H7 (cell line): ENCODE data around the gene BTNL9. TPM values are rescaled to one million over a fixed set of nuclear protein-coding genes. Genes with fewer than 3 reads are reported as not detected.
"Not testable (repeated sequence)": the region's sequence is repeated elsewhere in the genome, so short reads cannot be mapped to it uniquely, and the experiment has no call there.

Experiments
- DNase-seq: peaks from one replicate; pipeline ENCODE4 v3.0.0; 2012
- H3K27me3 ChIP-seq: 2 replicates; pipeline ENCODE4 v1.6.0; 2011; ENCODE audit warnings: mild to moderate bottlenecking, low read length; ENCODE audit not compliant: control insufficient read depth, insufficient read depth
- H3K36me3 ChIP-seq: replicated peaks from 2 replicates; pipeline ENCODE4 v1.5.1; 2011; ENCODE audit warnings: low read length; ENCODE audit not compliant: control insufficient read depth, insufficient read depth
- H3K4me3 ChIP-seq: 2 replicates; pipeline ENCODE4 v1.5.1; 2011; ENCODE audit warnings: low read depth, mild to moderate bottlenecking, control low read depth, low read length, moderate library complexity; ENCODE audit not compliant: insufficient read depth
- total RNA-seq: library from RNA; depleted of rRNA; stranded (reverse); fragments of >200 nt; shearing (Covaris generic); gene quantifications from 2 replicates; pipeline ENCODE4 v1.2.3, GENCODE V29; 2014; rRNA removed

The BTNL9 gene
- 0.31 and 1.1 TPM in 2 replicates for total RNA-seq

- Histone ChIP-seq H3K4me3 (no peak within 1 kb of the TSS), H3K27me3 (peaks cover 16% of the 10 kb centered on the region), H3K36me3 (no peaks in the 10 kb centered on the region)
- no peak for DNase-seq
Observed at GRCh38 chr5:181039931-181040630, at the start of gene BTNL9. TSS of gene BTNL9 (plus strand) at chr5:181040266. CDS start at chr5:181045490, 5,224 bp downstream.

DNA sequence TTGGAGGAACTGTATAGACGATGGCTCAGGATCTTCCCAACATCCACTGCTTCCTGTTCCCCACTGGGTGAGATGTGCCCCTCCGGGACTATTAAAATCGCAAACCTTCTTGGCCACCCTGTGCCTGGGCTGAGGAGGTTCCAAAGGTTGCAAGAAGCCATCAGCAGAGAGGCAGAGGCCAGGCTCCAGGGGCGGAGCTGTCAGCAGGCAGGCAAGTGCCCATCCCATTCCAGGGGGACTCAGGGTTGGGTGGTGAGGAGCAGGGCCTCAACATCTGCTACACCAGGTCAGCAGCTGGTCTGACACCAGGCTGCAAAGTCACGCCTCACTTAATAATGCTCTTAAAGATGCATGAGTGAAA is 49.2 kb upstream of the BTNL9 start:
- Histone ChIP-seq H3K27me3 (no peaks in the 10 kb centered on the region), H3K36me3 (no peaks in the 10 kb centered on the region), H3K4me3 (no peak overlapping the region)
- no peak for DNase-seq

GRCh38 chr5:181001947-181002346 is 38.1 kb upstream of the BTNL9 start:
- no peaks in the 10 kb centered on the region for H3K27me3 ChIP-seq
- DNase-seq, result no peak
- no peaks in the 10 kb centered on the region for H3K36me3 ChIP-seq

GRCh38 chr5:181005791-181006190 is 34.3 kb upstream of the BTNL9 start:
- DNase-seq, result peak; percentile 28
- H3K36me3 ChIP-seq, result no peaks in the 10 kb centered on the region
- H3K4me3 ChIP-seq, result no peak overlapping the region
- no peaks in the 10 kb centered on the region for H3K27me3 ChIP-seq

More at GRCh38 chr5:181001947-181002346, 38.1 kb upstream of the BTNL9 start:
- H3K4me3 ChIP-seq, result no peak overlapping the region

DNA sequence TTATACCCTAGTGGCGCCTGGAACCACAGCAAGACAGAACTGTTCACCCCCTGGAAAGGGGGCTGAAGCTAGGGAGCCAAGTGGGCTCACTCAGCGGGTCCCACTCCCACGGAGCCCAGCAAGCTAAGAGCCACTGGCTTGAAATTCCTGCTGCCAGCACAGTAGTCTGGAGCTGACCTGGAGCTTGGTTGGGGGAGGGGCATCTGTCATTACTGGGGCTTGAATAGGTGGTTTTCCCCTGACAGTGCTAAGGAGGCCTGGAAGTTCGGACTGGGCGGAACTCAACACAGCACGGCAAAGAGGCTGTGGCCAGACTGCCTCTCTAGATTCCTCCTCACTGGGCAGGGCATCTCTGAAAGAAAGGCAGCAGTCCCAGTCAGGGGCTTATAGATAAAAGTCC is 31.9 kb upstream of the BTNL9 start:
- no peak for DNase-seq
- Histone ChIP-seq H3K27me3 (no peaks in the 10 kb centered on the region), H3K36me3 (no peaks in the 10 kb centered on the region), H3K4me3 (no peak overlapping the region)

DNA sequence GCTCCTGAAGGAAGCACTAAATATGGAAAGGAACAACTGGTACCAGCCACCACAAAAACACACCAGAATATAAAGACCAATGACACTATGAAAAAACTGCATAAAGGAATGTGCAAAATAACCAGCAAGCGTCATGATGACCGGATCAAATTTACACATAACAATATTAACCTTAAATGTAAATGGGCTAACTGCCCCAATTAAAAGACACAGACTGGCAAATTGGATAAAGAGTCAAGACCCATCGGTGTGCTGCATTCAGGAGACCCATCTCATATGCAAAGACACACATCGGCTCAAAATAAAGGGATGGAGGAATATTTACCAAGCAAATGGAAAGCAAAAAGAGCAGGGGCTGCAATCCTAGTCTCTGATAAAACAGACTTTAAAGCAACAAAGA is 30.0 kb upstream of the BTNL9 start:
- H3K27me3 ChIP-seq, H3K36me3 ChIP-seq, H3K4me3 ChIP-seq, DNase-seq: not testable (repeated sequence)

DNA sequence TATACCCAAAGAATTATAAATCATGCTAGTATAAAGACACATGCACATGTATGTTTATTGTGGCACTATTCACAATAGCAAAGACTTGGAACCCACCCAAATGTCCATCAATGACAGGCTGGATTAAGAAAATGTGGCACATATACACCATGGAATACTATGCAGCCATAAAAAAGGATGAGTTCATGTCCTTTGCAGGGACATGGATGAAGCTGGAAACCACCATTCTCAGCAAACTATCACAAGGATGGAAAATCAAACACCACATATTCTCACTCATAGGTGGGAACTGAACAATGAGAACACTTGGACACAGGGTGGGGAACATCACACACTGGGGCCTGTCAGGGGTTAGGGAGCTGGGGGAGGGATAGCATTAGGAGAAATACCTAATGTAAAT is 25.4 kb upstream of the BTNL9 start:
- H3K4me3 ChIP-seq, DNase-seq, H3K36me3 ChIP-seq, H3K27me3 ChIP-seq: not testable (repeated sequence)

GRCh38 chr5:181017448-181017847 is 22.6 kb upstream of the BTNL9 start:
- H3K27me3 ChIP-seq, H3K36me3 ChIP-seq, H3K4me3 ChIP-seq, DNase-seq: not testable (repeated sequence)

DNA sequence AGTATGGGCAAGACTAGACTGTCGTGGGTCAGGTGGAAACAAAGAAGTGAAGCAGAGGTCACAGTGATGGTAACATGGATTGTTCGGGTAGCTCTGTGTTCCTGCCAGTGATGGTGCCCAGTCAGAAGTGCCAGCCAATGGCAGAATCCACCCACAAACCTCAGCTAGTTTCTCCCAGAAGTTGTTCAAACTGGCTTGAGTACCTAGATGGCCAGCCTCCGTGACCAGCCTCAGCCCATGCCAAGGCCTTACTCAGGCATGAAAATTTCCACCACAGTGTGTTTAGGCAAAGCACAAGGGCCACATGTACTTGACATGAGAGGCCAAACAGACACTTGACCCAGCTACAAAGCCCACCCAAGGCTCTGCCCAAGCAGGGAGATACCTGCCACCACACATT is 19.4 kb upstream of the BTNL9 start:
- no peaks in the 10 kb centered on the region for H3K36me3 ChIP-seq
- no peak for DNase-seq
- no peaks in the 10 kb centered on the region for H3K27me3 ChIP-seq
- no peak overlapping the region for H3K4me3 ChIP-seq

DNA sequence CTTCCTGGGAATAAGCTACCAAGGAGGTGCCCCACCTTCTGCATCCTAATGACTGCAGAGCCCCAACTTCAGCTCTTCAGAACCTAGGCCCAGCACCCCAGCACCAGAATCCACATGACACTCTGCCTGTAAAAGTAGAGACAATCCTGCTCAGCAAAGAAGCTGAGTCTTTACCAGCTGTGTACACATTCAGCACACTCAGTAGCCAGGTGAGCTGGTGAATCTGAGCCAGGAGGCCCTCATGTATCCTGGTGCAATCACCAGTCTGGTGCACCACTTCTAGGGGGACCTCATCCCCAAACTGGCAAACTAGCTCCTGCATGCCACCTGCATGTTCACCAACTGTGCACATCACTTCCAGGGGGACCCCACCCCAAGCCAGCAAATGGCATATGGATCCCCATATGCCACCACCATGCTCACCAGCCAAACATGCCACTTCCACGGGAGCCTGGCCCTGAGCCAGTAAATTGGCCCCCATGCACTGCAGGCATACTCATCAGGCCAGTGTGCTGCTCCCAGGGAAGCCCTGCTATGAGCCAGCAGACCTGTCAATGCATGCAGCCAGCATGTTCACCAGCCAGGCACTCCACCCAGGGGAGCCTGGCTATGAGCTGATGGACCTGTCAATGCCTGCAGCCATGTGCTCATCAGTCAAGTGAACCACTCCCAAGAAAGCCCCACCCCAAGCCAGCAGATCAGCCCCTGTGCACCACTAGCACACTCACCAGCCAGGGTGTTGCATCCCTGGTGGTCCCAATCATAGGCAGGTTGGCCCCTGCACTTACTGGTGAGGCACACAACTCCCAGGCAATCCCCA is 15.6 kb upstream of the BTNL9 start:
- H3K4me3 ChIP-seq, result no peak overlapping the region
- DNase-seq, result no peak

GRCh38 chr5:181027452-181028031 is 12.5 kb upstream of the BTNL9 start:
- no peak for DNase-seq
- Histone ChIP-seq H3K4me3 (peak overlapping the region; percentile 52), H3K36me3 (no peaks in the 10 kb centered on the region), H3K27me3 (no peaks in the 10 kb centered on the region)

More for the DNA sequence above, 15.6 kb upstream of the BTNL9 start:
- Histone ChIP-seq H3K27me3 (no peaks in the 10 kb centered on the region), H3K36me3 (no peaks in the 10 kb centered on the region)

GRCh38 chr5:181028032-181028819 is 11.8 kb upstream of the BTNL9 start:
- peak; percentile 73 for DNase-seq
- Histone ChIP-seq H3K4me3 (peak overlapping the region; percentile 52), H3K27me3 (no peaks in the 10 kb centered on the region), H3K36me3 (no peaks in the 10 kb centered on the region)

DNA sequence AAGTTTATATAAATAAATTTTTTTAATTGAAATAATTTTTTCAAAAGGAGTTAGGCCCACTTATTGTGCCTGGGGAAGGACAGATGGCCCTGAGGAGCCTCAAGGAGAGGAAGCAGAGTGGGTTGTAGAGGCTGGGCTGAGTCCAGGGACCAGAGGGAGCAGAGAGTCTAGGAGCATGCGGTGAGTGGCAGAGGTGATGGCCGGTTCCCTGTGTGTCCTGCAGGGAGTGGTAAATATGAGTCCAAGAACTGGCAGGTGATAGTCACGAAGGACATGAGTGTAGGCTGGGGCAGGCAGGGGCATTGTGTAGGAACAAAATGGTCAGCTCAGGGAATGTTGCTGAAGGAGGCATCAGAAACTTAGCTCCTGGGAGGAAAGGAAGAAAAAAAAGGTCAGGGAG is 8.3 kb upstream of the BTNL9 start:
- no peak for DNase-seq
- Histone ChIP-seq H3K4me3 (no peak overlapping the region; the same call in 1 of the 2 replicates), H3K27me3 (peaks cover 1% of the 10 kb centered on the region; the same call in 1 of the 2 replicates), H3K36me3 (no peaks in the 10 kb centered on the region)
